SK-N-SH (cell line): ENCODE results near the gene RFT1. TPM values are rescaled to one million over a fixed set of nuclear protein-coding genes. Genes with fewer than 3 reads are reported as not detected.

Experiments used
- CTCF ChIA-PET: fragments of 300-600, 350-600 bp; formaldehyde crosslinking; extraction: SDS; loops from one replicate; lab custom pipeline; 2021; lab: Yijun Ruan, JAX
- POLR2A ChIA-PET: fragments of 350-600 bp; sonication (Branson Sonifier 250); formaldehyde crosslinking; extraction: SDS; loops from one replicate; lab custom pipeline; 2020; ENCODE audit warnings: antibody characterized with exemption, inconsistent platforms; lab: Yijun Ruan, JAX
- DNase-seq: peaks from one replicate; pipeline ENCODE4 v3.0.0; 2012
- H2AFZ ChIP-seq: fragments of 200-600 bp; sonication (generic); 2 replicates; pipeline ENCODE4 v1.8.1; 2016; ENCODE audit warnings: antibody characterized with exemption, mild to moderate bottlenecking, low read depth
- H3F3A ChIP-seq: fragments of 200-600 bp; sonication (generic); replicated peaks from 2 replicates; pipeline ENCODE3; 2016; ENCODE audit warnings: antibody characterized with exemption, mild to moderate bottlenecking; ENCODE audit not compliant: insufficient read depth
- H3K27ac ChIP-seq, 2 experiments: fragments of 200-500 bp in 1 of 2; fragments of 200-600 bp in 1 of 2; sonication (Bioruptor generic) in 1 of 2; sonication (generic), shearing (Covaris generic) in 1 of 2; 2 replicates each; pipeline versions ENCODE4 v1.5.1 to v1.6.1; 2014 to 2016; ENCODE audit warnings: low read depth in 2 of 2, inconsistent platforms in 1 of 2, low read length in 1 of 2, mild to moderate bottlenecking in 1 of 2, mixed read lengths in 1 of 2
- H3K27me3 ChIP-seq: fragments of 200-600 bp; sonication (generic), shearing (Covaris generic); 2 replicates; pipeline ENCODE4 v1.6.1; 2016; ENCODE audit warnings: mixed run types; ENCODE audit not compliant: insufficient read depth
- H3K36me3 ChIP-seq, 2 experiments: fragments of 200-500 bp in 1 of 2; fragments of 200-600 bp in 1 of 2; sonication (Bioruptor generic) in 1 of 2; sonication (generic) in 1 of 2; replicated peaks in 1 of 2; 2 replicates each; pipeline versions ENCODE3 to v1.5.1; 2014 to 2016; ENCODE audit warnings: low read length in 1 of 2, mild to moderate bottlenecking in 1 of 2; ENCODE audit not compliant: insufficient read depth in 2 of 2, control insufficient read depth in 1 of 2
- H3K4me1 ChIP-seq, 2 experiments: fragments of 200-500 bp in 1 of 2; fragments of 200-600 bp in 1 of 2; sonication (Bioruptor generic) in 1 of 2; sonication (generic), shearing (Covaris generic) in 1 of 2; 2 replicates each; pipeline versions ENCODE4 v1.5.1 to v1.6.1; 2014 to 2016; ENCODE audit warnings: low read depth in 1 of 2, low read length in 1 of 2, mixed run types in 1 of 2; ENCODE audit not compliant: insufficient read depth in 2 of 2, control insufficient read depth in 1 of 2
- H3K4me2 ChIP-seq: fragments of 200-600 bp; sonication (generic), shearing (Covaris generic); 2 replicates; pipeline ENCODE4 v1.6.1; 2017; ENCODE audit warnings: mixed run types
- H3K4me3 ChIP-seq, 2 experiments: fragments of 200-500 bp in 1 of 2; fragments of 200-600 bp in 1 of 2; sonication (Bioruptor generic) in 1 of 2; sonication (generic), shearing (Covaris generic) in 1 of 2; 2 replicates each; pipeline versions ENCODE4 v1.5.1 to v1.8.1; 2014 to 2016; ENCODE audit warnings: low read depth in 2 of 2, inconsistent platforms in 1 of 2, low read length in 1 of 2, mild to moderate bottlenecking in 1 of 2, mixed read lengths in 1 of 2, moderate library complexity in 1 of 2
- H3K79me2 ChIP-seq: fragments of 200-600 bp; sonication (generic); 2 replicates; pipeline ENCODE4 v1.8.1; 2017; ENCODE audit warnings: mild to moderate bottlenecking; ENCODE audit not compliant: insufficient read depth
- H3K9ac ChIP-seq: fragments of 200-600 bp; sonication (generic); 2 replicates; pipeline ENCODE4 v1.6.1; 2017; ENCODE audit warnings: mixed run types
- H3K9me2 ChIP-seq: fragments of 200-600 bp; sonication (generic); 2 replicates; pipeline ENCODE4 v1.6.1; 2017; ENCODE audit warnings: mixed run types
- H3K9me3 ChIP-seq: fragments of 200-600 bp; sonication (generic); 2 replicates; pipeline ENCODE4 v1.6.1; 2017; ENCODE audit warnings: mixed run types, mild to moderate bottlenecking, moderate library complexity
- H4K20me1 ChIP-seq: fragments of 200-600 bp; sonication (generic); 2 replicates; pipeline ENCODE4 v1.6.1; 2017; ENCODE audit warnings: mild to moderate bottlenecking, mixed run types; ENCODE audit not compliant: insufficient read depth
- FOSL2 ChIP-seq: IDR thresholded peaks from 2 replicates; pipeline ENCODE4 v1.4.0; 2012; ENCODE audit warnings: low read depth, mild to moderate bottlenecking, moderate library complexity, borderline replicate concordance
- FOXJ3 ChIP-seq: sonication (generic); formaldehyde crosslinking; IDR thresholded peaks from 2 replicates; pipeline ENCODE4 v1.5.1; 2020; ENCODE audit warnings: mild to moderate bottlenecking, missing genetic modification reagents
- GABPA ChIP-seq: IDR thresholded peaks from 2 replicates; pipeline ENCODE4 v1.4.0; 2012; ENCODE audit warnings: low read depth, mild to moderate bottlenecking
- GATA2 ChIP-seq: sonication (generic); formaldehyde crosslinking; IDR thresholded peaks from 2 replicates; pipeline ENCODE4 v1.5.0; 2020; ENCODE audit warnings: mild to moderate bottlenecking, missing genetic modification reagents
- MXI1 ChIP-seq: IDR thresholded peaks from 2 replicates; pipeline ENCODE4 v1.6.1; 2012; ENCODE audit warnings: mild to moderate bottlenecking, low read depth, low read length, improper control_type of control experiment
- NFIC ChIP-seq: IDR thresholded peaks from 2 replicates; pipeline ENCODE4 v1.4.0; 2012; ENCODE audit warnings: borderline replicate concordance
- NRF1 ChIP-seq: IDR thresholded peaks from 2 replicates; pipeline ENCODE4 v1.6.1; 2012; ENCODE audit warnings: low read depth, mild to moderate bottlenecking, low read length
- POLR2AphosphoS5 ChIP-seq: IDR thresholded peaks from 2 replicates; pipeline ENCODE4 v1.6.1; 2012; ENCODE audit warnings: low read depth, low read length
- RAD21 ChIP-seq: IDR thresholded peaks from 2 replicates; pipeline ENCODE4 v1.6.1; 2012; ENCODE audit warnings: mild to moderate bottlenecking, low read length
- SIN3A ChIP-seq: IDR thresholded peaks from 2 replicates; pipeline ENCODE4 v1.6.1; 2012; ENCODE audit warnings: low read depth, mild to moderate bottlenecking, low read length, moderate library complexity, borderline replicate concordance
- TCF12 ChIP-seq: IDR thresholded peaks from 2 replicates; pipeline ENCODE4 v1.4.0; 2012
- TEAD4 ChIP-seq: IDR thresholded peaks from 2 replicates; pipeline ENCODE4 v1.4.0; 2012; ENCODE audit warnings: mild to moderate bottlenecking, borderline replicate concordance; ENCODE audit not compliant: insufficient read depth
- WGBS: methylation state at CpG from one replicate; pipeline ENCODE4 v1.1.6; 2017; ENCODE audit warnings: low lambda C conversion rate; 5-methylcytosine and 5-hydroxymethylcytosine counted together
- polyA plus RNA-seq, 3 experiments: library from polyadenylated mRNA; depleted of rRNA; stranded (reverse); fragments of >200 nt; gene quantifications; 2 replicates each; pipeline ENCODE4 v1.2.3, GENCODE V29; 2012
- TF ChIP-seq, protein P1 (sequence below): fragments of 150-350 bp; IDR thresholded peaks from 2 replicates; pipeline ENCODE4 v1.6.1; 2016; ENCODE audit warnings: mild to moderate bottlenecking, low read depth, low read length
- TF ChIP-seq, protein P2 (sequence below): IDR thresholded peaks from 2 replicates; pipeline ENCODE4 v1.4.0; 2012; ENCODE audit warnings: low read depth, borderline replicate concordance
- TF ChIP-seq, protein P3 (sequence below): IDR thresholded peaks from 2 replicates; pipeline ENCODE4 v1.6.1; 2012; ENCODE audit warnings: mild to moderate bottlenecking, low read depth, low read length, moderate library complexity

Gene RFT1
- polyA plus RNA-seq, 1 of the 3 experiments (the other 2 are of a cell fraction): 13.8 TPM

DNA sequence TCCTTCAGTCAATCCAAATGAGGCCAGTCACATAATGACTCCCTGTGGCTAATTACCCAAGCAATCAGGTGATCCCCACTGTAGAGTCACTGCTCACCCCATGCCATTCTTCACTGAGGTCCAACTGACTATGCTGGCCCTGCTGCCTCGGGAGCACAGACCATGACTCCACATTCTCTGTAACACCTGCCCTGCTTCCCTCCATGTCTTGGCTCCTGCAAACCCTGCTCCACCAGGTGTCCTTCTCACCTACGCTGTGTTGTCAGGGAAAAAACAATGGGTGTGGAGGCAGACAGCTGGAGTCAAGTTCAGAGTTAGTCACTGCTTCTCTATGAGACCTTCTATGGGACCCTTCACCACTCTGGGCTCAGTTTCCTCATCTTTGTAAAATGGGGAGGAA, 78.3 kb downstream of the RFT1 start:
- ChIA-PET CTCF (interaction anchor here (0.9 kb wide), 1 partner anchor 201 kb away, joined by 3 read pairs; no protein-coding TSS in a partner anchor), POLR2A (no interaction called here)

More for the DNA sequence above, 78.3 kb downstream of the RFT1 start:
- Histone ChIP-seq H3K9me2 (no peaks in the 10 kb centered on the region), H4K20me1 (no peaks in the 10 kb centered on the region), H3K79me2 (no peaks in the 10 kb centered on the region), H3K27me3 (no peaks in the 10 kb centered on the region), H3F3A (peaks cover 11% of the 10 kb centered on the region), H3K4me2 (no peak overlapping the region), H3K9ac (no peak overlapping the region), H3K27ac (no peak overlapping the region), H3K4me1 (no peaks in the 10 kb centered on the region; a peak in 1 of 4 replicates), H3K9me3 (no peaks in the 10 kb centered on the region), H3K36me3 (no peaks in the 10 kb centered on the region), H3K4me3 (no peak overlapping the region), H2AFZ (no peak overlapping the region)
- 87% methylated on average over 2 of the region's 2 CpGs for WGBS
- TF ChIP-seq GATA2 (CRISPR knock-in tag) (no peak), MXI1 (no peak), GABPA (no peak), TEAD4 (no peak), RAD21 (no peak), TCF12 (no peak), FOXJ3 (CRISPR knock-in tag) (no peak), FOSL2 (no peak), POLR2AphosphoS5 (no peak), NRF1 (no peak), SIN3A (no peak), NFIC (no peak)
- TF ChIP-seq, protein P1, sequence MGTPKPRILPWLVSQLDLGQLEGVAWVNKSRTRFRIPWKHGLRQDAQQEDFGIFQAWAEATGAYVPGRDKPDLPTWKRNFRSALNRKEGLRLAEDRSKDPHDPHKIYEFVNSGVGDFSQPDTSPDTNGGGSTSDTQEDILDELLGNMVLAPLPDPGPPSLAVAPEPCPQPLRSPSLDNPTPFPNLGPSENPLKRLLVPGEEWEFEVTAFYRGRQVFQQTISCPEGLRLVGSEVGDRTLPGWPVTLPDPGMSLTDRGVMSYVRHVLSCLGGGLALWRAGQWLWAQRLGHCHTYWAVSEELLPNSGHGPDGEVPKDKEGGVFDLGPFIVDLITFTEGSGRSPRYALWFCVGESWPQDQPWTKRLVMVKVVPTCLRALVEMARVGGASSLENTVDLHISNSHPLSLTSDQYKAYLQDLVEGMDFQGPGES: no peak
- TF ChIP-seq, protein P2, sequence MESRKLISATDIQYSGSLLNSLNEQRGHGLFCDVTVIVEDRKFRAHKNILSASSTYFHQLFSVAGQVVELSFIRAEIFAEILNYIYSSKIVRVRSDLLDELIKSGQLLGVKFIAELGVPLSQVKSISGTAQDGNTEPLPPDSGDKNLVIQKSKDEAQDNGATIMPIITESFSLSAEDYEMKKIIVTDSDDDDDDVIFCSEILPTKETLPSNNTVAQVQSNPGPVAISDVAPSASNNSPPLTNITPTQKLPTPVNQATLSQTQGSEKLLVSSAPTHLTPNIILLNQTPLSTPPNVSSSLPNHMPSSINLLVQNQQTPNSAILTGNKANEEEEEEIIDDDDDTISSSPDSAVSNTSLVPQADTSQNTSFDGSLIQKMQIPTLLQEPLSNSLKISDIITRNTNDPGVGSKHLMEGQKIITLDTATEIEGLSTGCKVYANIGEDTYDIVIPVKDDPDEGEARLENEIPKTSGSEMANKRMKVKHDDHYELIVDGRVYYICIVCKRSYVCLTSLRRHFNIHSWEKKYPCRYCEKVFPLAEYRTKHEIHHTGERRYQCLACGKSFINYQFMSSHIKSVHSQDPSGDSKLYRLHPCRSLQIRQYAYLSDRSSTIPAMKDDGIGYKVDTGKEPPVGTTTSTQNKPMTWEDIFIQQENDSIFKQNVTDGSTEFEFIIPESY: no peak
- TF ChIP-seq, protein P3, sequence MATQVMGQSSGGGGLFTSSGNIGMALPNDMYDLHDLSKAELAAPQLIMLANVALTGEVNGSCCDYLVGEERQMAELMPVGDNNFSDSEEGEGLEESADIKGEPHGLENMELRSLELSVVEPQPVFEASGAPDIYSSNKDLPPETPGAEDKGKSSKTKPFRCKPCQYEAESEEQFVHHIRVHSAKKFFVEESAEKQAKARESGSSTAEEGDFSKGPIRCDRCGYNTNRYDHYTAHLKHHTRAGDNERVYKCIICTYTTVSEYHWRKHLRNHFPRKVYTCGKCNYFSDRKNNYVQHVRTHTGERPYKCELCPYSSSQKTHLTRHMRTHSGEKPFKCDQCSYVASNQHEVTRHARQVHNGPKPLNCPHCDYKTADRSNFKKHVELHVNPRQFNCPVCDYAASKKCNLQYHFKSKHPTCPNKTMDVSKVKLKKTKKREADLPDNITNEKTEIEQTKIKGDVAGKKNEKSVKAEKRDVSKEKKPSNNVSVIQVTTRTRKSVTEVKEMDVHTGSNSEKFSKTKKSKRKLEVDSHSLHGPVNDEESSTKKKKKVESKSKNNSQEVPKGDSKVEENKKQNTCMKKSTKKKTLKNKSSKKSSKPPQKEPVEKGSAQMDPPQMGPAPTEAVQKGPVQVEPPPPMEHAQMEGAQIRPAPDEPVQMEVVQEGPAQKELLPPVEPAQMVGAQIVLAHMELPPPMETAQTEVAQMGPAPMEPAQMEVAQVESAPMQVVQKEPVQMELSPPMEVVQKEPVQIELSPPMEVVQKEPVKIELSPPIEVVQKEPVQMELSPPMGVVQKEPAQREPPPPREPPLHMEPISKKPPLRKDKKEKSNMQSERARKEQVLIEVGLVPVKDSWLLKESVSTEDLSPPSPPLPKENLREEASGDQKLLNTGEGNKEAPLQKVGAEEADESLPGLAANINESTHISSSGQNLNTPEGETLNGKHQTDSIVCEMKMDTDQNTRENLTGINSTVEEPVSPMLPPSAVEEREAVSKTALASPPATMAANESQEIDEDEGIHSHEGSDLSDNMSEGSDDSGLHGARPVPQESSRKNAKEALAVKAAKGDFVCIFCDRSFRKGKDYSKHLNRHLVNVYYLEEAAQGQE: no peak
- DNase-seq: no peak
